SH-SY5Y (cell line): ENCODE data around the gene TXNDC16.

ENCODE experiments used
- GATA2 ChIP-seq: IDR thresholded peaks from 2 replicates; pipeline ENCODE4 v1.6.1; 2011; ENCODE audit warnings: mild to moderate bottlenecking, low read depth, low read length
- GATA3 ChIP-seq: IDR thresholded peaks from 2 replicates; pipeline ENCODE4 v1.6.1; 2011; ENCODE audit warnings: low read depth, mild to moderate bottlenecking, low read length, moderate library complexity

DNA sequence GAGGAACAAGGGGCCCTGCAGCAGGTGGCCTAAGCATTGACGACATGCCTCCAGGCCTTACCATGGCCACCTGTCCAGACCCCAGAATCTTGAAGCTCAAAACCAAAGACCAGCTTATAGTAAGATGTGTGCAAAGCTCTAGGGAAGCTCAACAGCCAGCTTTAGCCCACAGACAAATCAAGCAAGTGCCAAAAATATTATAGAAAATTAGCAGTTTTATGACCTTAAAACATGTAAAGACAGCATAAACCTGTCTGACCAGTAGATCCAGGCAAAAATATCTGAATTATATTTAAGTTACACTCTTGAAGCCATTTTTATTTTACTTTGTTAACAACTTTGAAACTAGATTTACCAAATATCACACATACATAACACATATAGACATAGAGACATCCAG, 90.6 kb downstream of the TXNDC16 start:
- TF ChIP-seq GATA3 (no peak), GATA2 (no peak)
